Endothelial cell of coronary artery (primary cell): ENCODE data around the gene KIAA0040. TPM values are rescaled to one million over a fixed set of nuclear protein-coding genes. Genes with fewer than 3 reads are reported as not detected.

ENCODE experiments used
- total RNA-seq: library from RNA; depleted of rRNA; stranded (reverse); fragments of >200 nt; gene quantifications from 2 replicates; pipeline ENCODE4 v1.2.3, GENCODE V29; 2014

KIAA0040 gene
- 5.2 and 17.3 TPM in 2 replicates for total RNA-seq

GRCh38 chr1:175192630-175193526 is at the start of gene KIAA0040:
Gene KIAA0040, minus strand, starts transcription at chr1:175192776. Its CDS starts 31,763 bp downstream, at chr1:175161013.

Other genes with a start within 250 kb of the KIAA0040 start
- 313 and 323 TPM in 2 replicates for gene CACYBP, start 192.8 kb downstream of the KIAA0040 start, total RNA-seq
- 26.3 and 29.5 TPM in 2 replicates for gene MRPS14, start 169.4 kb downstream of the KIAA0040 start, total RNA-seq
- under 0.01 TPM in 1 of 2 replicates, not detected in the other for gene TNN, start 124.9 kb downstream of the KIAA0040 start, total RNA-seq